Activated gamma-delta T cell treated with Interleukin-2 at 50 U/mL for 16 hours (primary cell): ENCODE measurements around the gene ZNRF4.

Experiments
- DNase-seq: peaks from one replicate; pipeline ENCODE4 v3.0.0-alpha.2; 2020

The ZNRF4 gene

DNA sequence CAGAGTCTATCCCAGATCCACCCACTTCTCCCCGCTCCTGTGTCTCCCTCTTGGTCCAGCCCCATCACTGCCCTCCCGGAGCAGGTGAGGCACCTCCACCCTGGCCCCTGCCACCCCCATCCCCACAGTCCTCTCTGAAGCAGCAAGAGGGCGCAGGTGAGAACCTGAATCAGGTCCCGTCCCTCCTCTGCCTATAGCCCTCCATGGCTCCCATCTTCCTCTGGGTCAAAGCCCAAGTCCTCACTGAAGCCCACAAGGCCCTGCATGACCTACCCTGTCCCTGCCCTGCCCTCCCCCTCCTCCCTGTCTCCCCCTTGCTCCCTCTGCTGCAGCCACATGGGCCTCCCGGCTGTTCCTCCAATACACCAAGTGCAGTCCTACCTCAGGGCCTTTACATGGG, 10.8 kb upstream of the ZNRF4 start:
- no peak for DNase-seq

DNA sequence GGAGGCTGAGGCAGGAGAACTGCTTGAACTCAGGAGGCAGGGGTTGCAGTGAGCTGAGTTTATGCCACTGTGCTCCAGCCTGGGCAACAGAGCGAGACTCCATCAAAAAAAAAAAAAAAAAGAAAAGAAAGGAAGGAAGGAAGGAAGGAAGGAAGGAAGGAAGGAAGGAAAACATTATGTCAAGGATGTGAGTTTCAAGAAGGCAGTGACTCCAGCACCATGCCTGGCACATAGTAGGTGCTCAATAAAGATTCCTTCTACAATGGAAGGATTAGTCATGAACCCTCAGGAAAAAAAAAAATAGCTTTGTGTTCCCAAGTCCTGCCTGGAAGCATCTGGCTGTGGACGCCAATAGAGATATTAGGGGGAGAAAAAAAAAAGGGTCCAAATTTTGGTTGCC, 10.1 kb upstream of the ZNRF4 start:
- no peak for DNase-seq

DNA sequence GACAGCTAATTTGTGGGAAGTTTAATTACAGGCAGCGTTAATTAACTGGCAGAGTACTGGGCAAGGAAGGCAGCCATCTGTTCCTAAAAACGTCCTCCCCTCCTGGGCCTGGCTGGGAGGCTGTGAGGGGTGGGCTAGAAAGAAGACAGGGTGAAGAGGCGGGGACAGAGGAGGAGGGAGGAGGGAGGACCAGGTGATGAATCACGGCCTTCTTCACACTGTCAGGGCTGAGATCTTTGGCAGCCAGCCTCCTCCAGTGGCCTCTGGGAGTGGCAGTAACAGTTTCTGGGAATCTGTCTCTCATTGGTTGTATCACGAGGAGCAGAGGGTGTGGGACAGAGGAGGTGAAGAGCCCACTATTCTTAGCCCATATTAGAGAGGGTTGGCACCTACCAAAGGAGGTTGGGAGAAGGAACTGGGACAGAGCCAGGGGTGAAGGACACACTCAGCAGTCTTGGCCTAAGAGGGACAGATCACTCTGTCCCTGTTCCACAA, 9.6 kb upstream of the ZNRF4 start:
- no peak for DNase-seq

DNA sequence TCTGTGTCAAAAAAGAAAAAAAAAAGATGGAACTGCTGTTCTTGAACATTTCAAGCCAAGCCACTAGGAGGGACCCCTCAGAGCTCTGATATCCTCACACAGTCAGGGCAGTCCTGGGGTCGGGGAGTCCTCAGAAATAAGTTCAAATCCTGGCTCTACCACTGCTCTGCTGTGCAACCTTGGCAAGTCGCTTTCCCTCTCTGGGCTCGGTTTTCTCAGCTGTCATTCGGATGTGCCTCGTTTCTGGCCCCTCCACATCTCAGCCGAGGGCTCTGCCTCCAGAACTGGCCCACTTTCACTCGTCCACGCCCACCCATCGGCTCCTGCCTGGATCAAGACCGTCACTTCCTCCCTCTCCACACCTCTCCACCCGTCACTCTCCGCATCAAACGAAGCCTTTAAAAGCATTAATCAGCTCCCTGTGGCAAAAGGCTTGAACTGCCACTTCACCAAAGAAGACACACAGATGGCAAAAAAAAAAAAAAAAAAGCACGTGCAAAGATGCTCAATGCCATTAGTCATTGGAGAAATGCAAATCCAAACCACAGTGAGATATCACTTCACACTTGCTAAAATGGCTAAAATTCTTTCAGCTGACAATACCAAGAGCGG, 7.4 kb upstream of the ZNRF4 start:
- DNase-seq = no peak

DNA sequence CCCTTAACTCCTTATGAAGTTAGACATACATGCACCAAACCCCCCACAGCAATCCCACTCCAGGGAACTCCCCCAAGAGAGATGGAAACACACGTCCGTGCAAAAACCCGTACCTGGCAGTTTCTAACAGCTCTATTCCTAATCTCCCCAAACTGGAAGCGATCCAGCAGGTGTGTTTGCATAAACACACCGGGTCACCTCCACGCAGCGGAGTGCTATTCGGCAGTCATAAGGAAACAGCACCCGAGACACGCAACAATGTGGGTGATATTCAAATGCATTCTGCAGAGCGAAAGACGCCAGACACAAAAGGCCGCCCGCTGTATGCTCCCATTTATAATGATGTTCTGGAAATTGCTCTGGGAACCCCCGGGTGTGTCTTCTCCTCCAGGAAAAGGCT, 6.8 kb upstream of the ZNRF4 start:
- no peak for DNase-seq

GRCh38 chr19:5450482-5451126, 4.6 kb upstream of the ZNRF4 start:
- no peak for DNase-seq

DNA sequence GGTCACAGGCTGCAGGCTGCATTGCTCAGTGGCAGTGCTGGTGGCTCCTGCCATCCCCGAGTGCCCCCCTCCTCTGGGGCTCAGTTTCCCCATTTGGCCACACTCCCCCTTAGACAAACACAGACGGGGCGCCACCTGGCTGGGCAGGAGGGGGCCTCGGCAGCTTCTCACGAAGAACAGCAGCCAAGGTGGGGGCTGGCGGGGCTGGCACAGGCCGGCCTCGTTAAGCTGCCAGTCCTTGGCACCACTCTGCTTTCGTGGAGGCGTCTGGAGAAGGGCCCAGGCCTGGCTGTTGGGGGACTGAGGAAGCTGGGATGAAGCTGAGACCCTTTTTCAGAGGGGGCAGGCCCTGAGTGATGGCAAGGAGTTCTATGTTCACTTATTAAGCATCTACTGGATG, 3.7 kb upstream of the ZNRF4 start:
- no peak for DNase-seq

DNA sequence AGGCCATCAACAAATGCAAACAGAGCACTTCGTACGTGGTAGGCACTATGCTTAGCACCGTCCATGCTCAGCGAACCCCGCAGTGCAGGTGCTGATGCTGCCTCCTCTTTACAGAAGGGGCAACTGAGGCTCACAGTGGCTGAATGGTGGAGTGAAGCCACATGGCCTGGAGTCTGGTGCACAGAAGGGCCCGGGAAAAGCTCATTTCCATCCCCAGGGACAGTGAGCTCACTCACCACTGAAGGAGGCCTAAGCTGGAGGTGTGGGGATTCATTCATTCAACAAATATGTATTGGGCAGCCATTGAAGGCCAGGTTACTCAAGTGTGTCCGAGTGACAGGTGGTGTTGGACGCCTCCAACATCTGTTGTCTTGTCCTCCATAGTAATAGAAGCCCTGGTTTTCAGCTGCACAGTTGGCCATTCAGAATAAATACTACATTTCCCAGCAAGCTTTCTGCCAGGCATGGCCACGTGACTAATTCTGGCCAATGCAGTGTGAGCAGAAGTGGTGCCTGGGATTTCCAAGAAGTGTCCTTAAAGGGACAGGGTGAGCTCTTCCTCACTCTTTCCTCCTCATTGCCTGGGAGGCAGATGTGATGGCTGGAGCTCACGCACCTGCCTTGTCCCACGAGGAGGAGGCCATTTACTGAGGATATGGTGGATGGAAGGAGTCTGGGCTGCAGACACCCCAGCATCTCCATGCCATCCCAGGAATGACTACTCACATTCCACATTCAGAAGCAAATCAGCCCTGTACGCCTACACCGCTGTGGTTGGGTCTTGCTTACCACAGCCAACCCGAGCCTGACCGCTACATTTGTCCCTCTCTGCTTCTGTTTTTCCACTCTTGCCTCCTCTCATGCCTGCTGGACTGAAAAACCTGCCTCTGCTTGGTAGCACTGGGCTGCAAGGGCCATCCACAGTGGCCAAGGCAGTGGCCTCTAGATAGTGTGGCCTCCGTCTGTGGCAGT, 2.3 kb upstream of the ZNRF4 start:
- DNase-seq = no peak

- no peak for DNase-seq
Observed at GRCh38 chr19:5454743-5455142, 474 bp upstream of the ZNRF4 start.

- no peak for DNase-seq
Observed at GRCh38 chr19:5456130-5456840, 1.1 kb downstream of the ZNRF4 start.

DNA sequence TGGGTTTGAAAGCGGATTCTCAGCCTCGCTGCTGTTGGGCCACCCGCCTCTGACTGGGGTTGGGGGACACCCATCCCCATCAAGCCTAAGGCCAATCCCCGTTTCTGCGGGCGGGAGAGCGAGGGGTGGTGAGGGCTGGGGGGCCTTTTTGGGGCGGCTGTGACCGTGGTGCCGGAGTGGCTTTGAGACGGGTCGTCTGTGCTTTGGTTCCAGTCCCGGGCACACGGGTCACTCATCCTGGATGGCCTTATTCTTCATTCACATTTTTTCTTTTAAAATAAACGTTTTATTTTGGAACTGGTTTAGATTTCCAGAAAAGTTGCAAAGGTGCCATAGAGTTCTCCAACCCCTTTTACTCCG, 1.6 kb downstream of the ZNRF4 start:
- DNase-seq = no peak

DNA sequence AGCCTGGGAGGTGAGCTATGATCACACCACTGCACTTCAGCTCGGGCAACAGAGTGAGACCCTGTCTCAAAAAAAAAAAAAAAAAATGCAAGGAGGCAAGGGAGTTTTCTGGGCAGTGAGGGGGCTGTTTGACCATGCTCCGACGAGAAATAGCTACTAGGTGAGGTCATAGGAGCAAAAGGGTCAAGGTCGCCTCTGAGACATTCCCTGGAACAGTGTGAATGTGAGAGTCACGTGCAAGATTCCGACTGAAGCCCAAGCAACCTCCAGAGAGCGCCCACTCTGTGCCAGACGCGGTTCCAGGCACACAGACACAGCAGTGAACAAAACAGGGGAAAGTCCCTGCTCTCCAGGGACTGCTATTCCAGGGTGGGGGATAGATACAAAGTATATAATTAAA, 2.5 kb downstream of the ZNRF4 start:
- no peak for DNase-seq

- DNase-seq = no peak
Observed at GRCh38 chr19:5458420-5458819, 3.2 kb downstream of the ZNRF4 start.

GRCh38 chr19:5459360-5459759, 4.1 kb downstream of the ZNRF4 start:
- DNase-seq = no peak

- DNase-seq = no peak
Observed at GRCh38 chr19:5460748-5461147, 5.5 kb downstream of the ZNRF4 start.

DNA sequence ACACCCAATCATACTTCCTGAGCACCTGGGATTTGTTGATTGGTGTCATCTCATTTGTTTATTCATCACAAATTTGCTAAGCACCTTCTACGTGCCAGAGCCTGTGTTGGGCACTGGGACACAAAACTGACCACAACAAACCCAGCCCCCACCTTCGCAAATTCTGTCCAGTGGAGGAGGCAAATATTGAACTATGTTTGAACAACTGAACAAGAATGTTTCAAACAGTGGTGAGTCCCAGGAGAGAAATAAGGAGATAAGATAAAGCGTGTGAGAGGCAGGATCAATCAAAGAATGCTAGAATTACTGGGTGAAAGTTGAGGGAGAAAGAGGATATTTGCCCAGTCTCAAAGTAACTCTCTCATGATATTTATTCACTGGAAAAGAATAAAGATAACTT, 8.7 kb downstream of the ZNRF4 start:
- DNase-seq = no peak

- no peak for DNase-seq
Observed at GRCh38 chr19:5466072-5466471, 10.9 kb downstream of the ZNRF4 start.

GRCh38 chr19:5466814-5467291, 11.6 kb downstream of the ZNRF4 start:
- no peak for DNase-seq

DNA sequence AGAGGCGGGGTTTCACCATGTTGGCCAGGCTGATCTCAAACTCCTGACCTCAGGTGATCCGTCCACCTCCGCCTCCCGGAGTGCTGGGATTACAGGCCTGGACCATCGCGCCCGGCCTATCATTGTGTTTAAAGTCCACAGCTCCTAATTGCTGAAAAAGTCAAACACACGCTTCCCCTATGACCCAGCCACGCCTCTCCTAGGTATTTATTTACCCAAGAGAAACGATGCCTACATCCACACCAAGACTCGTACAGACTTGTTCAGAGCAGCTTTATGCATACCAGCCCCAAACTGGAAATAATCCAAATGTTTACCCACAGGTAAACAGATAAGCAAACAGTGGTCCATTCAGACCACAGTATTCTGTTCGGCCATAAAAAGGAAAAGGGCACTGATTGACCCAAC, 15.1 kb downstream of the ZNRF4 start:
- DNase-seq = no peak

DNA sequence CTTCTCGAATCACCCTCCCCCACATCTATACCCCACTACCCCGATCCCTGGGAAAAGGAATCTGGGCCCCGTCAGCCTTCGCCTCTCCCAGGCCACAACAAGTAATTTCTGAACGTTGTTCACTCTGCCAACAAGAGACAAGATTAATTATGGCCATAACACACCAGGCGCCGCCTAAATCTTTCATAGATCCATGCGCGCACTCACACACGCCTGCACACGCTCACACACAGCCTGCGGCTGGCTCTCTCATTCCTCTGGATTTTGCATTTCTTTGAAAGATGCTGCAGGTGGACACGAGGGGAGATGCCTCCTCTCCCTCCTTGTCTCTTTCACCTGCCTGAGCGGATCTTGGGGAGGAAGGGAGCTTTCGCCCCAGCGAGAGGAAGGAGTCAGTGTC, 17.1 kb downstream of the ZNRF4 start:
- DNase-seq = no peak

DNA sequence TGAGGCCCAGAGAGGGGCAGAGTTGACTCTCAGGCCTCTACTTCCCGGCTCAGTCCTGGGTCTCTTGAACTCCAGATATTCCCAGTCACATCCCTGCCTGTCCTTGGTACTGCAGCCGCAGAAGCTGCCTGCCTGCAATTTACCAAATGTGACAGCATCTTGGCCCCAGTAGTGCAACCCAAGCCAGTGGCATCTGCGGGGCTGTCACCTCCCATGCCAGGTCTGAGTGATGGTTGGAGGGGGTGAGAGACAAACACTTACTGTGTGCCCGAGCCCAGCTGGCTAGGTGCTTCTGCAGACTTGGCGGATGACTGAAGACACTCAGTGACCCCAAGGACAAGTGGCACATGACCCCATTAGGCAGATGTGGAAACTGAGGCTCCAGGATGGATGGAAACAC, 18.4 kb downstream of the ZNRF4 start:
- DNase-seq = no peak

GRCh38 chr19:5477451-5478215, 22.4 kb downstream of the ZNRF4 start:
- DNase-seq = no peak
